Peyer's patch (tissue), 4 donors: Measurements from ENCODE around the gene PCSK5. TPM values are rescaled to one million over a fixed set of nuclear protein-coding genes. Genes with fewer than 3 reads are reported as not detected.
A peak's percentile ranks its signal among the peaks of the same experiment; 100 is the strongest.

Experiments used
- DNase-seq, 3 donors: peaks; one replicate each; pipeline ENCODE4 v3.0.0-alpha.2; 2017 to 2019
- H3K27ac ChIP-seq, 4 donors: fragments of 200-600 bp; sonication (generic); one replicate each; pipeline ENCODE4 v1.5.1; 2016 to 2019
- H3K27me3 ChIP-seq, 2 donors: fragments of 200-600 bp; sonication (generic); one replicate each; pipeline ENCODE4 v1.5.1; 2019
- H3K36me3 ChIP-seq, 3 donors: fragments of 200-600 bp; sonication (generic); one replicate each; pipeline ENCODE4 v1.5.1; 2016 to 2019
- H3K4me1 ChIP-seq, 4 donors: fragments of 200-600 bp; sonication (generic); one replicate each; pipeline ENCODE4 v1.5.1; 2016 to 2019
- H3K4me3 ChIP-seq, 4 donors: fragments of 200-600 bp; sonication (generic); 1 replicate in 3 of 4; 2 replicates in 1 of 4; pipeline ENCODE4 v1.5.1; 2016 to 2019; ENCODE audit warnings: mild to moderate bottlenecking in 1 of 4
- H3K9me3 ChIP-seq, 4 donors: fragments of 200-600 bp; sonication (generic); one replicate each; pipeline ENCODE4 v1.5.1; 2016 to 2019; ENCODE audit warnings: mild to moderate bottlenecking in 1 of 4
- CTCF ChIP-seq, 6 experiments: fragments of 450-650 bp in 4 of 6; fragments of 200-600 bp in 2 of 6; sonication (generic) in 1 of 6; IDR thresholded peaks; one replicate each; pipeline ENCODE4 v1.5.1; 2017 to 2019; ENCODE audit warnings: antibody characterized with exemption in 6 of 6, mild to moderate bottlenecking in 3 of 6, moderate library complexity in 1 of 6
- POLR2A ChIP-seq, 2 donors: fragments of 450-650 bp; IDR thresholded peaks; one replicate each; pipeline ENCODE4 v1.5.1; 2017; ENCODE audit warnings: antibody characterized with exemption in 2 of 2, mild to moderate bottlenecking in 2 of 2, moderate library complexity in 2 of 2
- total RNA-seq, 4 donors: library from RNA; depleted of rRNA; stranded (reverse); fragments of >200 nt; gene quantifications; one replicate each; pipeline ENCODE4 v1.1.0, GENCODE V29; 2016

PCSK5 gene
- total RNA-seq, 4 donors from 2014 or later = 77.6 to 488 (median 411) TPM

- H3K4me1 ChIP-seq = peaks cover 0 to 11% (median 0%) of the 10 kb centered on the region in 4 donors
- no peak for DNase-seq
- no peak overlapping the region for H3K27ac ChIP-seq
- H3K27me3 ChIP-seq = no peaks in the 10 kb centered on the region
- H3K36me3 ChIP-seq = no peaks in the 10 kb centered on the region
- H3K9me3 ChIP-seq = no peaks in the 10 kb centered on the region
- TF ChIP-seq POLR2A (IDR thresholded peaks at IDR 0.05) (no peak), CTCF (IDR thresholded peaks at IDR 0.05) (no peak)
- H3K4me3 ChIP-seq = no peak overlapping the region
Measured at GRCh38 chr9:75918909-75919308, 28.4 kb downstream of the PCSK5 start.

GRCh38 chr9:75921391-75922127, 31.1 kb downstream of the PCSK5 start:
- H3K27ac ChIP-seq = no peak overlapping the region
- no peak for DNase-seq

GRCh38 chr9:75926385-75926784, 35.9 kb downstream of the PCSK5 start:
- Histone ChIP-seq H3K36me3 (no peaks in the 10 kb centered on the region), H3K4me3 (no peak overlapping the region), H3K27ac (no peak overlapping the region), H3K9me3 (no peaks in the 10 kb centered on the region), H3K27me3 (no peaks in the 10 kb centered on the region), H3K4me1 (no peaks in the 10 kb centered on the region)
- TF ChIP-seq POLR2A (IDR thresholded peaks at IDR 0.05) = no peak
- TF ChIP-seq CTCF (IDR thresholded peaks at IDR 0.05) = no peak
- DNase-seq = no peak

More at GRCh38 chr9:75921391-75922127, 31.1 kb downstream of the PCSK5 start:
- no peaks in the 10 kb centered on the region for H3K36me3 ChIP-seq
- H3K27me3 ChIP-seq = no peaks in the 10 kb centered on the region
- TF ChIP-seq CTCF (IDR thresholded peaks at IDR 0.05) = no peak
- no peak for TF ChIP-seq POLR2A (IDR thresholded peaks at IDR 0.05)
- H3K9me3 ChIP-seq = no peaks in the 10 kb centered on the region
- peaks cover 0 to 3% (median 0%) of the 10 kb centered on the region in 4 donors for H3K4me1 ChIP-seq
- H3K4me3 ChIP-seq = no peak overlapping the region

- DNase-seq = no peak
- H3K4me3 ChIP-seq = no peak overlapping the region
- no peaks in the 10 kb centered on the region for H3K4me1 ChIP-seq
- H3K27me3 ChIP-seq = no peaks in the 10 kb centered on the region
- no peak for TF ChIP-seq POLR2A (IDR thresholded peaks at IDR 0.05)
- TF ChIP-seq CTCF (IDR thresholded peaks at IDR 0.05) = no peak
- peaks cover 0 to 3% (median 0%) of the 10 kb centered on the region in 3 donors for H3K36me3 ChIP-seq
- no peaks in the 10 kb centered on the region for H3K9me3 ChIP-seq
- H3K27ac ChIP-seq = no peak overlapping the region
Measured at GRCh38 chr9:75927356-75927755, 36.9 kb downstream of the PCSK5 start.

- H3K9me3 ChIP-seq = no peaks in the 10 kb centered on the region
- H3K36me3 ChIP-seq = peaks cover 0 to 31% (median 0%) of the 10 kb centered on the region in 3 donors
- TF ChIP-seq POLR2A (IDR thresholded peaks at IDR 0.05) (no peak), CTCF (IDR thresholded peaks at IDR 0.05) (no peak)
- no peak overlapping the region for H3K4me3 ChIP-seq
- peak overlapping the region in 1 of 4 donors; percentile 47 for H3K27ac ChIP-seq
- no peaks in the 10 kb centered on the region for H3K4me1 ChIP-seq
- no peak for DNase-seq
- no peaks in the 10 kb centered on the region for H3K27me3 ChIP-seq
Measured at GRCh38 chr9:75930190-75930589, 39.7 kb downstream of the PCSK5 start.
